ENCODE results near the gene USP24.

DNA sequence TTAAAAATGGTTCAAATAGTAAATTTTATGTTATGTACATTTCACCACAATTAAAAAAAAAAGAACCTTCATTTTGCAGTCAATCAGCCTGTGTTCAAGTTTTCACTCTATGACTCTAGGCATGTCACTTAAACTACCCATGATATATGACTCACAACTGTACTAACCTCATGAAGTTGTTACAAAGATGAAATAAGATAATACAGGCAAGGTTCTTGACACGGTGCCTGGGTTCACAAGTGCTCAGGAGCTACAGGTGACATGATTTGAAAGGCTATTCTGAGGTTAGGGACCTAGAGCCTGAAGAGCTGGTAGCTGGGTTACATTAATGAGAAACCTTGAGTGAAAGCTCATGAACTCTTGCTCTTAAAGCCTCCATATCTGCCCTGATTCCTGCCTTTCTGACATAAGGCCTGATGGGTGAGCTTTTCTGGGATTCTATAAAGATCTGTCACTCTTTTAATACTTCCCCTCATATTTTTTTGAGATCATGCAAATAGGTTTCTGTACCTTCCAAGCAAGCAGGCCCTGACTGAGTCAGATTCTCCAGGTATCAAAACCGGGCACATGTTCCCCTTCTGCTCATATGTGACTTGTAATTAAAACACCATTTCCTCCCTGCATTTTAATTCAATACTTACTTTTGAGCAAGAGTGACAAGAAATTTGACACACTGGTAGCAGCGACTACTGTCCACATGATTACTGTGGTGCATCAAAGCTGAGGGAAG lies 141.8 kb downstream of the USP24 start:
- TF ChIP-seq, protein P1, sequence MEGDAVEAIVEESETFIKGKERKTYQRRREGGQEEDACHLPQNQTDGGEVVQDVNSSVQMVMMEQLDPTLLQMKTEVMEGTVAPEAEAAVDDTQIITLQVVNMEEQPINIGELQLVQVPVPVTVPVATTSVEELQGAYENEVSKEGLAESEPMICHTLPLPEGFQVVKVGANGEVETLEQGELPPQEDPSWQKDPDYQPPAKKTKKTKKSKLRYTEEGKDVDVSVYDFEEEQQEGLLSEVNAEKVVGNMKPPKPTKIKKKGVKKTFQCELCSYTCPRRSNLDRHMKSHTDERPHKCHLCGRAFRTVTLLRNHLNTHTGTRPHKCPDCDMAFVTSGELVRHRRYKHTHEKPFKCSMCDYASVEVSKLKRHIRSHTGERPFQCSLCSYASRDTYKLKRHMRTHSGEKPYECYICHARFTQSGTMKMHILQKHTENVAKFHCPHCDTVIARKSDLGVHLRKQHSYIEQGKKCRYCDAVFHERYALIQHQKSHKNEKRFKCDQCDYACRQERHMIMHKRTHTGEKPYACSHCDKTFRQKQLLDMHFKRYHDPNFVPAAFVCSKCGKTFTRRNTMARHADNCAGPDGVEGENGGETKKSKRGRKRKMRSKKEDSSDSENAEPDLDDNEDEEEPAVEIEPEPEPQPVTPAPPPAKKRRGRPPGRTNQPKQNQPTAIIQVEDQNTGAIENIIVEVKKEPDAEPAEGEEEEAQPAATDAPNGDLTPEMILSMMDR (IDR thresholded peaks at IDR 0.05; ENCODE audit: extremely low read depth in 1 of 2, insufficient read depth in 1 of 2, low read depth in 1 of 2, low read length in 2 of 2) = no peak
- no peak for TF ChIP-seq EZH2 (IDR thresholded peaks at IDR 0.05; ENCODE audit: borderline replicate concordance, low read depth, low read length, severe bottlenecking)
- TF ChIP-seq MYC (IDR thresholded peaks at IDR 0.05; ENCODE audit: low read depth, low read length) = no peak
- TF ChIP-seq POLR2A (IDR thresholded peaks at IDR 0.05; ENCODE audit: low read depth, low read length) = no peak
- TF ChIP-seq JUN (IDR thresholded peaks at IDR 0.05; ENCODE audit: borderline replicate concordance, insufficient read depth, insufficient read length, low read depth) = no peak
- no peak for TF ChIP-seq POLR2AphosphoS5 (IDR thresholded peaks at IDR 0.05; ENCODE audit: insufficient read depth, low read depth, low read length)

Data from endothelial cell of umbilical vein (primary cell).